HFFc6 (cell line): ENCODE data around the gene ARHGAP23. TPM values are rescaled to one million over a fixed set of nuclear protein-coding genes. Genes with fewer than 3 reads are reported as not detected.

Experiments
- DNase-seq: peaks from one replicate; pipeline ENCODE4 v3.0.0-alpha.2; 2018
- H3K27ac Mint-ChIP-seq: 2 replicates; pipeline ENCODE4 v1.8.0; 2020; ENCODE audit warnings: mild to moderate bottlenecking, mixed read lengths
- H3K27me3 Mint-ChIP-seq: 2 replicates; pipeline ENCODE4 v1.8.0; 2021; ENCODE audit warnings: mild to moderate bottlenecking, moderate library complexity, mixed read lengths; ENCODE audit not compliant: insufficient read depth
- H3K36me3 Mint-ChIP-seq: 2 replicates; pipeline ENCODE4 v1.8.0; 2021; ENCODE audit warnings: low read depth, mixed read lengths
- H3K4me1 Mint-ChIP-seq: 2 replicates; pipeline ENCODE4 v1.8.0; 2020; ENCODE audit warnings: low read depth, mixed read lengths
- H3K4me3 Mint-ChIP-seq: 2 replicates; pipeline ENCODE4 v1.8.0; 2020; ENCODE audit warnings: mild to moderate bottlenecking, moderate library complexity, mixed read lengths
- H3K9me3 Mint-ChIP-seq: 2 replicates; pipeline ENCODE4 v1.8.0; 2020; ENCODE audit warnings: mild to moderate bottlenecking, mixed read lengths
- total RNA-seq, 6 experiments: library from RNA; stranded (reverse); fragmentation: NEBNext Ultra II Directional; extraction: Animal tissue kit (Norgen Biotek cat#: 25700); gene quantifications; 2 replicates in 1 of 6; 3 replicates in 5 of 6; pipeline ENCODE4 v1.2.3, GENCODE V29; 2021
- TF ChIP-seq, protein P1 (sequence below): fragments of 200-600 bp; sonication (generic); IDR thresholded peaks from 2 replicates; pipeline ENCODE4 v1.5.0; 2021; ENCODE audit warnings: antibody characterized with exemption, mild to moderate bottlenecking

Gene ARHGAP23
- total RNA-seq, 6 experiments from 2014 or later = 206 to 231 (median 224) TPM

- TF ChIP-seq, protein P1, sequence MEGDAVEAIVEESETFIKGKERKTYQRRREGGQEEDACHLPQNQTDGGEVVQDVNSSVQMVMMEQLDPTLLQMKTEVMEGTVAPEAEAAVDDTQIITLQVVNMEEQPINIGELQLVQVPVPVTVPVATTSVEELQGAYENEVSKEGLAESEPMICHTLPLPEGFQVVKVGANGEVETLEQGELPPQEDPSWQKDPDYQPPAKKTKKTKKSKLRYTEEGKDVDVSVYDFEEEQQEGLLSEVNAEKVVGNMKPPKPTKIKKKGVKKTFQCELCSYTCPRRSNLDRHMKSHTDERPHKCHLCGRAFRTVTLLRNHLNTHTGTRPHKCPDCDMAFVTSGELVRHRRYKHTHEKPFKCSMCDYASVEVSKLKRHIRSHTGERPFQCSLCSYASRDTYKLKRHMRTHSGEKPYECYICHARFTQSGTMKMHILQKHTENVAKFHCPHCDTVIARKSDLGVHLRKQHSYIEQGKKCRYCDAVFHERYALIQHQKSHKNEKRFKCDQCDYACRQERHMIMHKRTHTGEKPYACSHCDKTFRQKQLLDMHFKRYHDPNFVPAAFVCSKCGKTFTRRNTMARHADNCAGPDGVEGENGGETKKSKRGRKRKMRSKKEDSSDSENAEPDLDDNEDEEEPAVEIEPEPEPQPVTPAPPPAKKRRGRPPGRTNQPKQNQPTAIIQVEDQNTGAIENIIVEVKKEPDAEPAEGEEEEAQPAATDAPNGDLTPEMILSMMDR = no peak
- H3K36me3 Mint-ChIP-seq = peaks cover 17% of the 10 kb centered on the region; the same call in 1 of the 2 replicates
- H3K27ac Mint-ChIP-seq = peak overlapping the region; percentile 98
- H3K4me3 Mint-ChIP-seq = peak overlapping the region; percentile 47
- no peak for DNase-seq
- H3K27me3 Mint-ChIP-seq = peaks cover under 1% of the 10 kb centered on the region
- peaks cover 64% of the 10 kb centered on the region for H3K4me1 Mint-ChIP-seq
- H3K9me3 Mint-ChIP-seq = no peaks in the 10 kb centered on the region
Observed at GRCh38 chr17:38447502-38448085, 19.3 kb downstream of the ARHGAP23 start.

- peak; percentile 39 for DNase-seq
- Mint-ChIP-seq H3K9me3 (no peaks in the 10 kb centered on the region), H3K27me3 (peaks cover 2% of the 10 kb centered on the region), H3K4me3 (peak overlapping the region; percentile 47), H3K36me3 (peaks cover 17% of the 10 kb centered on the region; the same call in 1 of the 2 replicates), H3K4me1 (peaks cover 65% of the 10 kb centered on the region), H3K27ac (peak overlapping the region; percentile 98)
- TF ChIP-seq, protein P1 = no peak
Observed at GRCh38 chr17:38448208-38448771, 20.0 kb downstream of the ARHGAP23 start.

DNA sequence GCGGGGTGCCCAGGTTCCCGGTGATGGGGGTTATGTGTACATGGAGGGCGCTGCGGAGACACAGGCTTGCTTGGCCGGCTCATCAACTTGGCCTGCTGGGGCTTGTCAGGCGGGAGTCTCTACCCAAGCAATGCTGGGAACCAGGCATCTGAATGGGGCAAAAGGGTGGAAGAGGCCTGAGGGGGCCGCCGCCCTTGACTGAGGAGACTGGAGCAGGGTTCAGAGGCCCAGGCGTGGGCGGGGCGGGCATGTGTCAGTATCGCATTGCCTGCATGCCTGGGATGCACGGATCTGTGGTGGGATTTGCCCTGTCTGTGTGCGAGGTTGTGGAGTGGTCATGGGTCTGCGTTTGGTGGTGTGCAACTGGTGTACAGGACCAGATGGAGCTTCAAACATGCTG is 21.1 kb downstream of the ARHGAP23 start:
- Mint-ChIP-seq H3K4me1 (peaks cover 61% of the 10 kb centered on the region), H3K27ac (peak overlapping the region; percentile 98), H3K27me3 (peaks cover 2% of the 10 kb centered on the region), H3K36me3 (peaks cover 17% of the 10 kb centered on the region; the same call in 1 of the 2 replicates), H3K4me3 (peak overlapping the region; percentile 94), H3K9me3 (no peaks in the 10 kb centered on the region)
- no peak for DNase-seq
- TF ChIP-seq, protein P1 = no peak

GRCh38 chr17:38450557-38451029 is 22.3 kb downstream of the ARHGAP23 start:
- H3K4me1 Mint-ChIP-seq = peaks cover 68% of the 10 kb centered on the region
- TF ChIP-seq, protein P1 = no peak
- H3K27me3 Mint-ChIP-seq = peaks cover 2% of the 10 kb centered on the region
- peak overlapping the region; percentile 94 for H3K4me3 Mint-ChIP-seq
- peaks cover 17% of the 10 kb centered on the region; the same call in 1 of the 2 replicates for H3K36me3 Mint-ChIP-seq
- H3K27ac Mint-ChIP-seq = peak overlapping the region; percentile 98
- no peak for DNase-seq
- no peaks in the 10 kb centered on the region for H3K9me3 Mint-ChIP-seq

DNA sequence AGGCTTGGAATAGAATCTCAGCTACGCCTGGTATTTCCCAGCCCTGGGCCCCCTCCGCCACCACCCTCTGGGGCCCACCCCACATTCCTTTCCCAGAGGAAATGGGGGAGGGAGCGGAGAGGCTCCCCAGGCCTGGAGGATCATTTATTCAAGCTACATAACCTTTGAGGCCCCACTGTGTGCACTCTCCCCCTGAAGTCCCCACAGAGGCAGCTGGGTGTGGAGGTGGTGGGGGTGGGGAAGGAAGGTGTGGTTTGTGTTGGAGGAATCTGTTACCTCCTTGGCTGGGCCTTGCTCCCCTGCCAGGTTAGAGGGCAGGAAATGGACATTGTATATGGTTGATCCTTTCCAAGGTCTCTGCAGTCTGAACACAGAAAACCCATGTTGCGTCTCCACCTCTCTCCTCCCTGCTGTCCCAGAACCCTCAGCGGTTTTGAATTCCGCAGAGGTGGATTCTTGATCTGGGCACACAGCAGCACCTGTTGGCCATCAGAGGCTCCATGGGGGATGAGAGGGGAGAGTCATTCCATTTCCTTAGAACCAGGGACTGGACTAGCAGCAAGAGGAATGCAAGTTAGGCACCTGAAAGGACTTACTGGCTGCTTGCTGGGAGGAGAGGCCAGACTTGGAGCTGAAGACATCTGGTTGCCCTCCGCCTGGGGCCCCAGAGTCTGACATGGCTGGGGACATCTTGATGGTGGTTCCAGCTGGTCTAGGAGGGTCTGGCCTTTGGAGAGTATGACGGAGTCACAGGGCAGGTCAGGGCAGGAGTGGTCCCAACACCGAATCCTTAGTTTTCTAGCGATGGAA is 23.0 kb downstream of the ARHGAP23 start:
- peak; percentile 68 for DNase-seq
- H3K4me3 Mint-ChIP-seq = peak overlapping the region; percentile 94
- peaks cover 2% of the 10 kb centered on the region for H3K27me3 Mint-ChIP-seq
- H3K36me3 Mint-ChIP-seq = peaks cover 17% of the 10 kb centered on the region; the same call in 1 of the 2 replicates
- H3K9me3 Mint-ChIP-seq = no peaks in the 10 kb centered on the region
- TF ChIP-seq, protein P1 = no peak
- H3K27ac Mint-ChIP-seq = peak overlapping the region; percentile 98
- H3K4me1 Mint-ChIP-seq = peaks cover 73% of the 10 kb centered on the region
